HG03045 (cell line): ENCODE data around the gene TRPM3.

Experiments used
- ATAC-seq: cut with Tn5 transposase; IDR thresholded peaks from one replicate; pipeline ENCODE4 v1.9.1; 2021; ENCODE audit warnings: mild to moderate bottlenecking, moderate library complexity; ENCODE audit not compliant: unreplicated experiment

Gene TRPM3

DNA sequence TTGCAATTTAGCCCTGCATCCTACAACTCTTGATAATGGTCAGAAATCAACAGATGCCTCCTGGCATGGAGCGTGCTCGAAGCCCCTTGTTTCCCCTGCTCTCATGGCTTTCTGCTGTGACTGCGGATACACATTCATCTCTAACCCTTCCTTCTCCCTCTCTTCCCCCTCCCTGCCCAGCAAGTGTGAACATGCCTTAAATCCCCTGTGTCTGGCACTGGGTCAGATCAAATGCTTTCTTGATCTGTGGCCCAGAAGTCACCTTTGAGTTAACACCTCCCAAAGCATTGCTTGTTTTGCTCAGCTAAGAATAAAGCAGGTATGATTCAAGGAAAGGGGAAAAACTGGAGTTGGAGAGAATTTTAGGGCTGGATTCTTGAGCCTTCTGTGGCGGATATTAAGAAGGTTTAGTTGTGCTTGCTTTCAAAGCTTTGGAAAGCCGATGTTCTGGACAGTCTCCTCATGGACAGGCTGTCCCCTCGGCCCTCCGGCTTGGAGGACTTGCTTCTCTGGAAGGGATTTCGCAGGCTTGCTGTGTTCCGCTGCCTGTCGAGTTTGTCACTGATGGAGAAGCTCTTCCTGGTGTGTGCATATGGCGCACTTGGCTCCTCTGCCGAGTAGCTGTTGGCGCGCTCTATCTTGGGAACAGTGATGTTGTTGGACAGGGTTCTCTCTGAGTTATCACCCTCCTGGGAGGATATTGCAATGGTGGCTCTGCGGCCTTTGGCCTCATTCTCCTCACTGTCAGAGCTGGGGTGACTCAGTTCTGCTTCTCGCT, 585.7 kb downstream of the TRPM3 start:
- no peak for ATAC-seq

DNA sequence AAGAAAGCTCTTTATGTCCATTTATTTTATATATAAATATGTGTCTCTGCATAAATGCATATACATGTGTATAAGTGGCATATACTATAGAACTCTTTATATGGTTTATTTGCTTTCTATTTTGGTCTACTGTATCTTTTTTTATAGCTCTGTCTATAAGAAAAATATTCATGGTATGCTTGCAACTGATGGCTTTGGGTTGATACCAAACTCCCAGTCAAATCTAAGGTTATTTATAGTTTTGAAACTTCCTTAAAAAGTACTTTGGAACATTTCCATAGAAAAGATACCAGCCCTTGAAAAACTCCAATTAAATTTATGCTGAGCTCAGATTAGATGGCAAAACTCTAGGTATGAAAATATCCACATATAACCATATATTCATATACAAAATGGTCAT, 587.0 kb downstream of the TRPM3 start:
- ATAC-seq = no peak

DNA sequence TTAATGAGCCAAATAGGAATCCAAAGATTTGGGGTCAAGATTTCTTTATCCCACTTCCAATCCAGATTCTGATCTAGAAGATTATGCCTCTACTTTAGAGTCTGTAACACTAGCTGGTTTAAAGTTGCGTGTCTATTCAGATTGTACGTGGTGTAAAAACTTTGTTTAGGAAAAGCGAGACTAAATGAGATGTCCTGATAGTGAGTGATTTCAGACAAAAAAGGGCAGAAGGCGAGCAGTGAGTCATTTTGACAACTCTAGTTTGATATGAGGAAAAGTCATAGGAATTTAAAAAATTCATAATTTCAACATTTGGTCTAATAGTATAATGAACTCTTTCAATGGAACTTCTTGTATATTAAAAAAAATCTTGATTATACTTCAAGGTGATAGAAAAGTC, 587.4 kb downstream of the TRPM3 start:
- no peak for ATAC-seq

DNA sequence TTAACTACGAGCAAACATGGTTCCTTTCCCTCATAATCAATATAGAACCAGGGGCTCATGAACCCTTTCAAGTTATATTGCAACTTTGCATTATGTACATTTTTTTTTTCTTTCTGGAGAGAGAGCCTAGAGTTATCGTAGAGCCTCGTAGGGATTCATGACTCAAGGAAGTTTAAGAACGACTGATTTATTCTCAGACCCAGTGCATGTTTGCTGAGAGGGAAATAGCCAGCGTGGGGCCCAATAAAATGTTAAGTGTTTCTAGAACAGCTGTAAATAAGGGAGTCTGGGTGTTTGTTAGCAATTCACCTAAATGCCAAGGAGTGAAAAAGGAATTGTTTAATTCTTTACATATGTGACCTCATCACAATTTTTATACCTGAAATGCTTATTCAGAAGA, 587.9 kb downstream of the TRPM3 start:
- no peak for ATAC-seq

DNA sequence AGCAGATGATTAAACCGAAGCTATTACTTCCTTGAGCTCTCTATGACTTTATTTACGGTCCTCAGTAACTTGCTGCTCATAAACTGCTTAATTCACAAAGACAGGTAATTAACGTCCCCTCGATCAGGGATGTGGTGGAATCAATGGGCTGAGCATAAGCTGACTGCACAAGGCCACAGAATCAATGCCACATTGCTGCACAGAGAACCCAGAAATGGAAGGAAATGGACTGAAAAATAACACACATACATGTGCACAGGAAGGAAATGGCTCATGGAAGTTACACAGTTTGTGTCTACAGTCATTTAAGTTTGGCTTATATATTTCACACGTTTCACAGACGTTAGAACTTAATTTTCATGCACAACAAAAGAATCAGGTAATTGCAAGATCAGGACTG, 588.7 kb downstream of the TRPM3 start:
- no peak for ATAC-seq

DNA sequence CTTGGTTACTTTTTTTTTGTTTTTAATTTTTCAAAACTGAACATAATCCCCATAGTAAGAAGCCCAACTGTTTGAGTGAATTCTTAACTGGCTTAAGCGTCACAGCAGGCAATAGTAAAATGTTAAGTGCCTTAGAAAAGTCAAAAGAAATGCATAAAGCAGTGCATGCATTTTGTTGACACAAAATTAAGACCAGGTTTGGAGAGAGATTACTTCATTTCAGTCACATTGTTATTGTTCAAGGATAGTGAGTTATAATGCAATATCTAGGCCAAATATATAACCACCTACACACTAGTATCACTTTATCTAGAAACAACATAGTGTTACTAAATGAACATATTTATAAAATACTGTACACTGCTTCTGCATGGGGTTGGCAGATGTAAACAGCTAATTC, 590.1 kb downstream of the TRPM3 start:
- ATAC-seq = no peak

DNA sequence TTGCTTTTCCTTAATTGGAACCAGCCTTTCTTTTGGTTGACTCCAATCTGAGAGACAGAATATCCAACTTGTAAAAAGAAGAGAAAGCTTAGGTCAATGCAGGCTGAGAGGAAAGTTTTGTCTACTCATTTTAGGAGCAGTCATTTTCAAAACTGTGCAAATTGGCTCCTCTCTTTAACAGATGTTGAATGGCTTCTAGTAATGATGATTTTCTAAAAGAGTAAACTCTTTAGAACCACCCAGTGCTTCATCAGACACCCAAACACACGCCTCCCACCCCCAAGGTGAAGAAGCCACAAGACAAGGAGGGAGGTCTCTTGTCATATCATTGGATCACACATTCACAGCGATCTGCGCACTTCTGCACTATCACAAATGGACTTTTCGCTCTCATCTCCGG, 590.7 kb downstream of the TRPM3 start:
- ATAC-seq = no peak

DNA sequence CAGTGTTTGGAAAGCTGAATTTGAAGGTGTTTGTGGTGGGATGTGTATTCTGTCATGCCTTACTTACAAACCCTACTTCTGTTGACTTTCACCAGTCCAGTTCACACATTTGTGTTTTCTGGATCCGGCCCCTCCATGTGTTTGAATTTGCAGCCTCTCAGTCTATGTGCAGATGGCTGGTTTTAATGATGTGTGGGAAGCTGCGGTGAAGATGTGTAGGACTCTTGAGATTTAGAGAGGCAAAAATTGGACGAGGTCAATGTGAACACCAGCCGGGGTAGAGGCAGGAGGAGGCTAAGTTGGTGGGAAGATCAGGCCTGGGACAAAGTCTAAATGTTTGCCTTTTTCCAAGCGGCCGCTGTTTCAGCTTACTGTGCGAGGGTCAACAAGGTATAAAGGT, 591.6 kb downstream of the TRPM3 start:
- ATAC-seq = no peak

DNA sequence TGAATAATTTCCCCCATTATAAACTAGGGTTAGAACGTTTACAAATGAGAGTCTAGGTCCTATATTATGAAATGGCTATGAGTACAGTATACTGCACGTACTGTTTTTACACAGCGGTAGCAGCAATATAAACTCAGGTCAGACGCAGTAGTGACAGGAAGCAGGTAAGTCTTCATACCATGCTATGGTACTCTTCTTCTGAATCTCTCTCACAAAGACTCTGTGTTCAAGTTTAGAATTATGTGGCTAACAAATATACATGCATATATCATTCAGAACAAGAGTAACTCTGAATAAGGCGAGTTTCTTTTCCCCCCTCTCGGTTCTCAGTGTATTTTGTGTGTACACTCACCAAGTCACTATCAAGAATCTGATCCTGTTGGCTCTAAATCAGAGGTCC, 592.0 kb downstream of the TRPM3 start:
- no peak for ATAC-seq

DNA sequence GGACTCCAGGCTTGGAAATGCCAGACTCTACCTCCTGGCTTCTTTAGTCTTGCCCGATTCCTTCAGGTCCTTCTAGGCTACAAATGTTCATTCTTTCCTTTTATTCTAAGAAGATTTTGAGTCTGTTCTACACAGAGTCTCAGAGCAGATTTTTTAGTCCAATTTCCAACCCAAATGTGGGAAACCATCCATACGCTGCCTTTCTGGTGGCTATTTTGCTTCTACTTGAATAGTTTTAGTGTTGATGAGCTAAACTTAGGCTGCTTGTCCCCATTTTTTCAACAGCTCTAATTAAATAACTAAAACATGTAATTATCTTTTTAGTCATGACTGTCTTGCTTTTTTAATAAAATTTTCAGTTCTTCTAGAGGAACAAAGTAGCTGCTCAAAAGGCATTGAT, 594.5 kb downstream of the TRPM3 start:
- ATAC-seq = no peak

DNA sequence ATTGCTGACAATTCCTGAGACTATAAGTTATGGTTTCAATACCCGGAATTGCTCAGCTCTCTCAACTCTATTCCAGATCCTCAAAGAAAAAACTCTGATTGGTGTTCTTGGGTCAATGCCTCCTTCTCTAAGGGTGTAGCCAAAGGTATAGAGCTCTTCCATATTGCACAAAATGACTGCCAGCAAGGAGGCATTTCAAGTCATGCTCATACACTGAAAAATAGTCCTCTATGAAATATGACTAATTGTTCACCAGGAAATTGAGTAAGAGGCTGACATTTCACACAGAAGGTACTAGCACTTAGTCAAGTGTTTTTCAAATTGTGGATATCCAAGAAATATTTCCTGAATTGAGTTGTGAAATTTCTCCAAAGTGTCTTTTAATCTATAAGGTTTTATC, 595.9 kb downstream of the TRPM3 start:
- no peak for ATAC-seq

DNA sequence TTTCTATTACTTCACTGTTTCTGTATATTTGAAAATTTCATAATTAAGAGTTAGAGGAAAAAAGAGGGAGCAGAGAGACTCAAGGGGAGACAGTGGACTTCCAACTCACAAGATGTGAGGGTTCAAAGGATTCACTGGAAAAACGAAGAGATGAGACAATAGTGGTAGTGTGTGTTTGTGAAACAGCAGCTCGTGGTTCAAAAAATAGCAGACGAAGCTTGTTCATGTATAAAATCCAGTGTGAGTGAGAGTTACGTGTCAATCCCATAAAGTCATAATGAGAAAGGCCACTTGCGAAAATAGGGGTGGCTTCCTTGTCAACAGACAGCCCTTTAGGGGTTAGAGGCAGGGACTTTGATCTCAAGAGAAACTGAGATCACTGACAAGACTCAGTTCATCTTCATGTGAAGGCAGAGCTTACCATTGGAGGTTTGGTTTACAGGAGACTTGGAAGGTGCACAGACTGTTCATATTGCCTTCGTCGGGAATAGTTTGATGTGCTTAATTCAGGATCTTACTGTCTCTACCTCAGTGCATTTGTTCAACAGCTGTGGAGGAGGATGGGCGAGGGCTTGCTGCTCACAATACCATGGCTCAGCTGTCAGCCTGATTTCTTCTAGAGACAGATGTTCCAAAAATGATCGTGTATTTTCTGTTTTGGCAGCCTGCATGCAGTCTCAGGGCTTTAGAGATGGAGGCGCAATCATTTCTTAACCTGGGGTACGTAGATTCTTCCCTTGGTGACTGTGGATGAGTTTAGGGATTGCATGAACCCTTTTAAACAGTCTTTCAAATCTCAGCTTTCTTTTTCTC, 601.3 kb downstream of the TRPM3 start:
- peak; percentile 80 for ATAC-seq

DNA sequence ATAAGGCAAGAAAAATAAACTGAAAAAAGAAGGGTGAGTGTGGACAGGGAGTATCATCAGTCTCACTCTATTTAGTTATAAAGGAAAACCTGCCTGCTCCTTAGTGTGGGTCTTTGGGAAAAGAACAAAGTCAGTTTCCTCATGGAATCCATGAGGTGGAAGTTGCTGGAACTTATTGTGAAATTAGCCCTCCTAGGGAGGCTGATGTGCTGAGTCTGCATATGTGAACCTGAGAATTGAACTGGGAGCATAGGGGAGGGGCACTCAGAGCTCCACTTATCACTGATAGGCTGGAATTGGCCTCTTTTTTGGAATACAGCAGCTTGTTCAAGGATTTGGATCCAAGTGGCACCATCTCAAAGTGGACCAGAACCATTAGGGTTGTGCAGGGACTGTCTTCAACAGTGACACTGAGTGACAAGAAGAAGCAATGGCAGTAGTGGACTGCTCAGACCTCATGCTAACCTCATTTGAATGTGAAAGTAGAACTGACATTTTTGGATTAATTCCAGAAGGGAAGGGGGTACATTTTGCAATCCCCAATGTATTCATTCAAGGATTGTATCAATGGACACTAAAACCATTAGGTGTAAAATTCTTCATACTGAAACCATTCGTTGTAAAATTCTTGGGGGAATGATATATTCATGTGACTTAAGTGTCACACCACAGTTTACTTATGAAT, 603.4 kb downstream of the TRPM3 start:
- no peak for ATAC-seq

DNA sequence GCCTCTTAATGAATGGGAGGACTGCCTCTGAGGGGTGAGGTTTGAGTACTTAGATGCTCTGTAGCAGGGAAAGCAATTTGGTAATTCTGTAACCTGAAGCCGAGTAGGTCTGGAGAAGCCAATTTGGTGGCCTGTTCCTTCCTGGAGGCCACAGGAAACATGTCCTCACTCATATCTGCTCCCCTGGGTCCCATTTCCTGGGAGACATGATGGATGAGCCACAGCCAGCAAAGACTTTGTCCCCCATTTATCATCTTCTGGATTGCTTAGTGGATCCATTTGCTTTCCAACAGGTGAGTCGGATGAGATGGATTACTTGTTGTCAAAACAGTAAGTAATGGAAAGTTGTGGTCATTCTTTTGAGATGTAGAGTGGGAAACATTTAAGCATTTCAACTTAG, 607.1 kb downstream of the TRPM3 start:
- ATAC-seq = no peak

DNA sequence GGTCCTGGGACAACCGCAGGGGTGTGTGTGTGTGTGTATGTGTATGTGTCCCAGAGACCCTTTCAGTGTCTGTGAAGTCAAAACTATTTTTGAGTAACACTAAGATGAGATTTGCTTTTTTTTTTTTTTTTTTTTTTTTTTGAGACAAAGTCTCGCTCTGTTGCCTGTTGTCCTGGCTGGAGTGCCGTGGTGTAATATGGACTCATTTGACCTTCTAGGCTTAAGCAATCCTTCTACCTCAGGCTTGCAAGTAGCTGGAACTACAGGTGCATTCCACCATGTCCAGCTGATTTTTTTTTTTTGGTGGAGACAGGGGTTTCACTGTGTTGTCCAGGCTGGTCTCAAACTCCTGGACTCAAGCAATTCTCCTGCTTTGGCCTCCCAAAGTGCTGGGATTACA, 609.6 kb downstream of the TRPM3 start:
- ATAC-seq = no peak

DNA sequence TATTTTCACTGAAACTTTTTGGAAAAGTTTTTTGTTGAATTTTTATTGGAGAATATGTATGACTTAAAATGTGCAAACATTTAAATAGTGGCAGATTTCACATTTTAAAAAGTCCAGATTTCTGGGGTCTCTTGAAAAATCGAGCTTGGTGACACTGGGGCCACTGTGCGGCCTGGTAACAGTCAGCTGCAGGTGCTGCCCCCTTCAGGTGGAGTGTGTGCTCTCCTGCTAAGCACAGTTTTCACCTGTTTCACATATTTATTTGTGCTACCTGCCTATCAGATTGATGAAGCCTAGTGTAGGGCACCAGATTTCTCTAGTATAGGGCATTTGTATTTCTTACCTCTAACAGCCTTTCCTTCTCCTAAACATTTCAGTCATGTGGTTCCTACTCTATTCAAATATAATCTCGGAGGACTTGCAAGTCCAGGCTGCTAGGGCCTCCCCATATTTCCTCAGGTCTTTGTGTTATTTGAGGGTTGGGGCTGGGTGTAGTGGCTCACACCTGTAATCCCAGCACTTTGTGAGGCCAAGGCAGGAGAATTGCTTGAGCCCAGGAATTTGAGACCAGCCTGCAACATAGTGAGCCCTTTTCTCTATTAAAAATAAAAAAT, 611.2 kb downstream of the TRPM3 start:
- ATAC-seq = no peak

DNA sequence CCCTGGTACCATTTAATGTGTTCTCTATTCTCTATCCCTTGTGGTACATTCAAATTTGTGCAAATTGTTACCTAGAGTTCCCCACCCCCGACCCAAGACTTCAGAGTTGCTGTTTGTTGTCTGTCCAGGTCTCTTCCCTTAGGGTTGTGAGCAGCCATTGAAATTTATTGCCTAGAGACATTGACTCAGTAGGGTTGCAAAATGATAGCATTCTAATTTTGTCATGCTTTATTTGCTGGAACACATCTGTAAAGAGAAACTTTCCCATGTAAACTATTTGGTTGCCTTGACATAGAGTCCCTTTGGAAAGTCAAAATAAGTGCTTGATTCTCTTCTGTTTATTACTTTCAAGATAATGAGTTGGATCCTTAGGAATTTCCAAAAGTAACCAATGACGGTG, 615.3 kb downstream of the TRPM3 start:
- ATAC-seq = no peak

DNA sequence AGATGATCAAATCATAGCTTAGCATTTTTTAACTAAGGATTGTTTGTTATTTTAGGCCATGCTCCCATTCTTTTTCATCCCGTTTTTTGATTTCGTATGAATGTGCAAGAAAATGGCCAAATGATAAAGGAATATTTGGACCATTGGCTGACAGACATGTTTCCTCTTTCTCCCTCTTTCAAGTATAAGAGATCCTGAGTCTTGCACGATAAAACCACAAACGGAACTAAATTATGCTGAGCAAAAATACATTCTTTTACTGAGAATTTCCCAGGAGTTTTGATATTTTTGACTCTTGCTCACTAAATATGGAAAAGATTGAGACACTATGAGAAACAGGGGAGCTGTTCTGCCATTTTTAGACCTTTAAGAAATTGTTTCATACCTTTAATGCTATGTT, 616.6 kb downstream of the TRPM3 start:
- no peak for ATAC-seq

DNA sequence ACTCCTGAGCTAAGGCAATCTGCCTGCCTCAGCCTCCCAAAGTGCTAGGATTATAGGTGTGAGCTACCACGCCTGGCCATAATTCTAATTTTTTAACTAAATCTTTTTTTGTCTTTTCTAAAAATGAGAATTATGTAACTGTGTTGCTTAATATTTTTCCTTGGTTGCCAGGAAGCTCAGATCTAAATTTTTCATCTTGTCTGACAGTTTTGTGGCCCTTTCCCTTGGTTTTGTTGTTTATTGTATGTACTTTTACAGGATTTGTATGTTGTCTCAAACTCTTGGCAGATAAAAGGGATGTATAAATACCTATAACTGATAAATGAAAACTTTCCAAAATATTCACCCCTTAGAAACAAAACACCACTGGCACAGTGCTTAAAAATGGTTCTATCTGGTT, 618.7 kb downstream of the TRPM3 start:
- no peak for ATAC-seq

DNA sequence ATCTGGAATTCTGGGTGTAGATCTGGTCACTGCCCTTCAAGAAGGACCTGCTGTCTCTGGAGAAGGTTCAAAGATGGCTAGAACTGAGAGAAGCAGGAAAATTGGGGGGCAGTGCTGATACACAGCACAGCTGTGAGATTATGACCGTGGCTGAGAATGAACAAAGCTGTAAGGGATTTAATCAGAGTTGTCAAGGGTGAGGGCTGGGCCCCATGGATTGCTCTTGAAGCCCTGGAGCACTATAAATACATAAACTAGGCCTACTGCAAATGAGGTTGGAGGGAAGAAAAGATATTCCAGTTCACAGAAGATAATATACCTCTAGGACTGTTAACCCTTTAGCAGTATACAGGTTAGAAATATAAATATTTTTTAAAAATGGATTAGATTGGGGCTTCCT, 620.6 kb downstream of the TRPM3 start:
- ATAC-seq = no peak

DNA sequence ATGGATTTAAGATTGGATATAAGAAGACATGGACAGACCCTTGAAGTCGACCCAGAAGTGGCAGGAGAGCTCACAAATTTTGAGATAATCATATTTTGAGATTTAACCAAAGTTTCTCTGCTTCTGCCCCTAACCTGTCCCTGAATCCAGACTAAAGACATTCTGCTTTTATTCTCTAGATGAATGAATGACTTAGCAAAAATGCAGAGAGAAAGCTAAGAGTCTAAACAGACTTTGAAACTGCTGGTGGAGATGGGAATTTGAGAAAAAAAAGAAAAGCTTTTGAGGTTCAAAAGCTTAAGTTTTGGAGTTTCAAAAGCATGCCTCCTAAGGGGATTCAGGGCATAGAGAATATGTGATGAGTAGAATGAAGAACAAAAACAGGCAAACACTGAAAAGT, 621.8 kb downstream of the TRPM3 start:
- ATAC-seq = no peak

DNA sequence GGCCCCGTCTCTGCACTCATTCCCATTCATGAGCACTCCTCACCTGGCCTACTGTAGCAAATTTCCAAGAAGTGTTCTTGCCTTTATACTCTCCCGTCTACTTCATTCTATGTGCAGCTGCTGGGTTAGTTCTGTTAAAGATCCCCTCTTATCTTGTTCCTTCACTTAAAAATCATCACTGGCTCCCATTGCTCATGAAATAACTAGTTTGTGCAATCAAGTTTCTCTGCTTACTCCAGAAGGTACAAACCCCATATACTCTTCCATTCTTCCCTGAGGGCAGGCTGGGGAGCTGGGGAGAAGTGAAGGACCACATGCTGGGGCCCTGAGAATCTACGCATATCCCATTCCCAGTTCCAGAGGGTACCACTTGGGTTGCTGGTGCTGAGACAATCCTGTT, 622.6 kb downstream of the TRPM3 start:
- ATAC-seq = no peak
